ENCODE data around the gene IQSEC1. TPM values are rescaled to one million over a fixed set of nuclear protein-coding genes. Genes with fewer than 3 reads are reported as not detected.

IQSEC1 gene
- total RNA-seq, 2 donors from 2014 or later = 22.7 to 24.5 TPM

DNA sequence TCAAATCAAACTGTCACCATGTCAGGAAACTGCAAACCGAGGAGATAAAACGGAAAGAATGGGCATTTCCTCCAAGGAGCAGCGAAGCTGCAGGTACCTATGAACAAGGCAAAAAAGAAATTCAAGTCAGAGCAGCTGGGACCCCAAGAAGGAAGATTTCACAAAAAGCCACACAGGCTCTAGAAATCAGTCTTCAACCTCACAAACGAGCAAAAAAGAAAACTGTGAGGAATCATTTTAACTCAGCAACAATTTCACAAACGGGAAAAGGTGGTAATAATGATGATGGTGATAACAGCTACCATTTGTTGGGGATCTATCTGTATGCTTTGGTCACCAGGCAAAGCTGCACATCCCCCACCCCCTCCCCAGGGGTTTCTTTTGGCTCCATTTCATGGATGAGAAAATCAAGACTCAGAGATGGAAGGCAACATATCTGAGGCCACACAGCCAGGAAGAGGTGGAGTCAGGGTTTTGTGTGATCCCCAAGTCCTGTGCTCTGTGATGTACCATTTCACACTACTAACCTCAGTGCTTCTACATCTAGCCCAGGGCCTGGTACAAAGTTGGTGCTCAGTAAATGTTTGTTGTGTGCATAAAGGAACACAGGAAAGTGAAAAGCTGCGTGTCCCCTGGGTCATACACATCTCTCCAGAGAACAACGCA is 109.9 kb downstream of the IQSEC1 start:
- H3K4me3 Mint-ChIP-seq = no peak overlapping the region
- 92 to 96% methylated on average over 5 to 6 of the region's 7 CpGs for WGBS, 2 experiments (ENCODE audit: insufficient coverage in 1 of 2, insufficient read length in 1 of 2)
- H3K36me3 ChIP-seq (ENCODE audit: control insufficient read depth, insufficient read depth, low read length) = no peaks in the 10 kb centered on the region

GRCh38 chr3:12962292-12962691 is 110.9 kb downstream of the IQSEC1 start:
- H3K36me3 ChIP-seq (ENCODE audit: control insufficient read depth, insufficient read depth, low read length) = no peaks in the 10 kb centered on the region
- no peaks in the 10 kb centered on the region for H3K27me3 ChIP-seq (ENCODE audit: control insufficient read depth, insufficient read depth, low read length, poor library complexity, severe bottlenecking)
- no peaks in the 10 kb centered on the region for H3K27me3 Mint-ChIP-seq (ENCODE audit: insufficient read depth)
- TF ChIP-seq CTCF (conservative IDR thresholded peaks at IDR 0.05) = no peak
- no peak for DNase-seq
- H3K4me3 ChIP-seq (ENCODE audit: low read length) = no peak overlapping the region
- WGBS, 2 experiments (ENCODE audit: insufficient coverage in 1 of 2, insufficient read length in 1 of 2) = 89% methylated on average over 3 of the region's 3 CpGs; no CpG with 5 or more reads in 1 of the 2 experiments
- no peak overlapping the region for H3K27ac Mint-ChIP-seq
- no peaks in the 10 kb centered on the region for H3K9me3 ChIP-seq (ENCODE audit: control insufficient read depth, low read length)
- H3K4me1 ChIP-seq (ENCODE audit: control insufficient read depth, insufficient read depth, low read length) = peaks cover 9% of the 10 kb centered on the region
- peaks cover 37% of the 10 kb centered on the region for H3K4me1 Mint-ChIP-seq
- H3K9ac ChIP-seq (ENCODE audit: extremely low read depth, low read length, poor library complexity, severe bottlenecking) = no peak overlapping the region
- no peaks in the 10 kb centered on the region for H3K36me3 Mint-ChIP-seq (ENCODE audit: low read depth)
- H3K27ac ChIP-seq (ENCODE audit: low read depth, low read length) = no peak overlapping the region
- no peak overlapping the region for H3K4me3 Mint-ChIP-seq
- H3K9me3 Mint-ChIP-seq = no peaks in the 10 kb centered on the region

More for the DNA sequence above, 109.9 kb downstream of the IQSEC1 start:
- Histone ChIP-seq H3K27me3 (ENCODE audit: control insufficient read depth, insufficient read depth, low read length, poor library complexity, severe bottlenecking) (peaks cover 4% of the 10 kb centered on the region), H3K27ac (ENCODE audit: low read depth, low read length) (no peak overlapping the region), H3K4me3 (ENCODE audit: low read length) (no peak overlapping the region), H3K4me1 (ENCODE audit: control insufficient read depth, insufficient read depth, low read length) (peaks cover 12% of the 10 kb centered on the region), H3K9ac (ENCODE audit: extremely low read depth, low read length, poor library complexity, severe bottlenecking) (no peak overlapping the region), H3K9me3 (ENCODE audit: control insufficient read depth, low read length) (no peaks in the 10 kb centered on the region)
- TF ChIP-seq CTCF (conservative IDR thresholded peaks at IDR 0.05) = no peak
- H3K27me3 Mint-ChIP-seq (ENCODE audit: insufficient read depth) = peaks cover 3% of the 10 kb centered on the region
- H3K36me3 Mint-ChIP-seq (ENCODE audit: low read depth) = no peaks in the 10 kb centered on the region
- peaks cover 40% of the 10 kb centered on the region for H3K4me1 Mint-ChIP-seq
- no peaks in the 10 kb centered on the region for H3K9me3 Mint-ChIP-seq
- no peak for DNase-seq
- no peak overlapping the region for H3K27ac Mint-ChIP-seq

DNA sequence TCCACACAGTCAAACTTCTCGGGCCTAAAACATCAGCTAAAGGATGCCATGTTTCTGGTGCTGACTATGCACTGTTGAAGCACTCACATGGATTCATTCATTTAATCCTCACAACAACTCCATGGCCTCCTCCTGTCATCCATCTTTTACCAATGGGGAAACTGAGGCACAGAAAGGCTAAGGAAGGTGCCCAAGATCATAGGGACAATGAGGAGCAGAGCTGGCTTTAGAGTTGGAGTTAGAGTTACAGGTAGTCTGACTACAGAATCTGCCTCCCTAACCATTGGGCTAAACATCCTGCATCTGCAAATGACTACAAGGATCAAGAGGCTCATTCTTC is 111.6 kb downstream of the IQSEC1 start:
- Mint-ChIP-seq H3K27me3 (ENCODE audit: insufficient read depth) (no peaks in the 10 kb centered on the region), H3K27ac (no peak overlapping the region), H3K4me1 (peaks cover 34% of the 10 kb centered on the region), H3K36me3 (ENCODE audit: low read depth) (no peaks in the 10 kb centered on the region), H3K9me3 (no peaks in the 10 kb centered on the region), H3K4me3 (no peak overlapping the region)
- no peak for TF ChIP-seq CTCF (conservative IDR thresholded peaks at IDR 0.05)
- Histone ChIP-seq H3K4me1 (ENCODE audit: control insufficient read depth, insufficient read depth, low read length) (peaks cover 9% of the 10 kb centered on the region), H3K27me3 (ENCODE audit: control insufficient read depth, insufficient read depth, low read length, poor library complexity, severe bottlenecking) (no peaks in the 10 kb centered on the region), H3K27ac (ENCODE audit: low read depth, low read length) (no peak overlapping the region), H3K9me3 (ENCODE audit: control insufficient read depth, low read length) (no peaks in the 10 kb centered on the region), H3K36me3 (ENCODE audit: control insufficient read depth, insufficient read depth, low read length) (no peaks in the 10 kb centered on the region), H3K4me3 (ENCODE audit: low read length) (no peak overlapping the region), H3K9ac (ENCODE audit: extremely low read depth, low read length, poor library complexity, severe bottlenecking) (no peak overlapping the region)
- WGBS, 2 experiments (ENCODE audit: insufficient coverage in 1 of 2, insufficient read length in 1 of 2) = 82 to 100% methylated on average over 1 of the region's 1 CpG
- no peak for DNase-seq
